Loucy (cell line): ENCODE results near the gene USP8.

ENCODE experiments used
- H2AFZ ChIP-seq: fragments of 200-600 bp; sonication (generic); 2 replicates; pipeline ENCODE4 v1.6.0; 2016; ENCODE audit warnings: antibody characterized with exemption, mild to moderate bottlenecking, low read length, moderate library complexity
- H3F3A ChIP-seq: fragments of 200-600 bp; 2 replicates; pipeline ENCODE4 v1.6.0; 2016; ENCODE audit warnings: antibody characterized with exemption, low read depth, mild to moderate bottlenecking
- H3K27me3 ChIP-seq: fragments of 200-600 bp; sonication (generic); 2 replicates; pipeline ENCODE4 v1.6.1; 2014; ENCODE audit warnings: low read length, mild to moderate bottlenecking; ENCODE audit not compliant: insufficient read depth, poor library complexity, severe bottlenecking
- H3K36me3 ChIP-seq: fragments of 200-600 bp; sonication (generic); 2 replicates; pipeline ENCODE4 v1.6.1; 2016; ENCODE audit warnings: low read length; ENCODE audit not compliant: insufficient read depth
- H3K4me1 ChIP-seq: fragments of 200-600 bp; sonication (generic); 2 replicates; pipeline ENCODE4 v1.5.1; 2014; ENCODE audit warnings: low read length, mild to moderate bottlenecking; ENCODE audit not compliant: insufficient read depth, poor library complexity, severe bottlenecking
- H3K4me2 ChIP-seq: fragments of 200-600 bp; sonication (generic); 2 replicates; pipeline ENCODE4 v1.6.0; 2014; ENCODE audit warnings: antibody characterized with exemption, low read length, low read depth, mild to moderate bottlenecking; ENCODE audit not compliant: poor library complexity, severe bottlenecking
- H3K4me3 ChIP-seq: fragments of 200-600 bp; sonication (generic); 2 replicates; pipeline ENCODE4 v1.5.1; 2014; ENCODE audit warnings: low read length, mild to moderate bottlenecking, mixed read lengths; ENCODE audit not compliant: poor library complexity, severe bottlenecking
- H3K79me2 ChIP-seq: fragments of 200-600 bp; sonication (generic); 2 replicates; pipeline ENCODE4 v1.6.1; 2014; ENCODE audit warnings: low read length; ENCODE audit not compliant: insufficient read depth
- H3K9ac ChIP-seq: fragments of 200-600 bp; sonication (generic); 2 replicates; pipeline ENCODE4 v1.6.0; 2014; ENCODE audit warnings: mild to moderate bottlenecking, low read depth, low read length, moderate library complexity; ENCODE audit not compliant: poor library complexity, severe bottlenecking
- H3K9me2 ChIP-seq: fragments of 200-600 bp; sonication (generic); replicated peaks from 2 replicates; pipeline ENCODE4 v1.6.1; 2016; ENCODE audit warnings: low read depth, low read length, mixed read lengths
- H3K9me3 ChIP-seq: fragments of 200-600 bp; sonication (generic); 2 replicates; pipeline ENCODE4 v1.6.1; 2014; ENCODE audit warnings: mild to moderate bottlenecking, antibody characterized with exemption, low read length, low read depth; ENCODE audit not compliant: insufficient read depth
- H4K20me1 ChIP-seq: fragments of 200-600 bp; sonication (generic); 2 replicates; pipeline ENCODE4 v1.6.0; 2014; ENCODE audit warnings: antibody characterized with exemption, low read length, mild to moderate bottlenecking; ENCODE audit not compliant: insufficient read depth, poor library complexity, severe bottlenecking
- CTCF ChIP-seq: fragments of 200-600 bp; sonication (generic); conservative IDR thresholded peaks from 2 replicates; pipeline ENCODE4 v1.5.1; 2014; ENCODE audit warnings: mild to moderate bottlenecking, antibody characterized with exemption, low read length
- EZH2phosphoT487 ChIP-seq: fragments of 200-600 bp; IDR thresholded peaks from 2 replicates; pipeline ENCODE4 v1.6.1; 2018; ENCODE audit warnings: antibody characterized with exemption, mild to moderate bottlenecking, moderate library complexity, borderline replicate concordance

Gene USP8

GRCh38 chr15:50552238-50552637 lies 128.0 kb downstream of the USP8 start:
- Histone ChIP-seq H3K4me1 (peaks cover 33% of the 10 kb centered on the region), H3K9me3 (no peaks in the 10 kb centered on the region), H3K9me2 (no peaks in the 10 kb centered on the region), H2AFZ (no peak overlapping the region), H3K4me2 (no peak overlapping the region), H3K36me3 (no peaks in the 10 kb centered on the region), H3F3A (0 out of 2 replicates have a peak, but pooled peaks cover 3% of the 10 kb centered on the region), H4K20me1 (no peaks in the 10 kb centered on the region), H3K27me3 (no peaks in the 10 kb centered on the region), H3K4me3 (no peak overlapping the region), H3K9ac (no peak overlapping the region), H3K79me2 (no peaks in the 10 kb centered on the region)
- TF ChIP-seq EZH2phosphoT487 (no peak), CTCF (no peak)

- no peak for TF ChIP-seq EZH2phosphoT487
- no peak for TF ChIP-seq CTCF
- H3K79me2 ChIP-seq = no peaks in the 10 kb centered on the region
- H3K4me3 ChIP-seq = no peak overlapping the region
- H2AFZ ChIP-seq = no peak overlapping the region
- H3K9me3 ChIP-seq = no peaks in the 10 kb centered on the region
- peaks cover 14% of the 10 kb centered on the region; the same call in 1 of the 2 replicates for H3K36me3 ChIP-seq
- 0 out of 2 replicates have a peak, but pooled peaks cover 7% of the 10 kb centered on the region for H3F3A ChIP-seq
- H3K4me2 ChIP-seq = peak overlapping the region; percentile 37
- no peaks in the 10 kb centered on the region for H3K27me3 ChIP-seq
- peak overlapping the region; percentile 2 for H3K9ac ChIP-seq
- H3K4me1 ChIP-seq = peaks cover 29% of the 10 kb centered on the region
- H3K9me2 ChIP-seq = no peaks in the 10 kb centered on the region
- H4K20me1 ChIP-seq = no peaks in the 10 kb centered on the region
Observed at GRCh38 chr15:50556642-50557371, 132.6 kb downstream of the USP8 start.

GRCh38 chr15:50558012-50558411 lies 133.8 kb downstream of the USP8 start:
- TF ChIP-seq EZH2phosphoT487 (no peak), CTCF (no peak)
- H3K4me2 ChIP-seq = peak overlapping the region; percentile 31
- H3K79me2 ChIP-seq = no peaks in the 10 kb centered on the region
- H3K36me3 ChIP-seq = peaks cover 14% of the 10 kb centered on the region; the same call in 1 of the 2 replicates
- no peak overlapping the region for H3K4me3 ChIP-seq
- no peaks in the 10 kb centered on the region for H3K9me3 ChIP-seq
- no peaks in the 10 kb centered on the region for H4K20me1 ChIP-seq
- peaks cover 34% of the 10 kb centered on the region for H3K4me1 ChIP-seq
- H3K9ac ChIP-seq = no peak overlapping the region
- no peaks in the 10 kb centered on the region for H3K27me3 ChIP-seq
- H2AFZ ChIP-seq = no peak overlapping the region
- no peaks in the 10 kb centered on the region for H3K9me2 ChIP-seq
- 0 out of 2 replicates have a peak, but pooled peaks cover 4% of the 10 kb centered on the region for H3F3A ChIP-seq
